ENCODE data around the gene PLA2G2D. TPM values are rescaled to one million over a fixed set of nuclear protein-coding genes. Genes with fewer than 3 reads are reported as not detected.

Gene PLA2G2D
- total RNA-seq, 1 experiment from 2014 or later: not detected

DNA sequence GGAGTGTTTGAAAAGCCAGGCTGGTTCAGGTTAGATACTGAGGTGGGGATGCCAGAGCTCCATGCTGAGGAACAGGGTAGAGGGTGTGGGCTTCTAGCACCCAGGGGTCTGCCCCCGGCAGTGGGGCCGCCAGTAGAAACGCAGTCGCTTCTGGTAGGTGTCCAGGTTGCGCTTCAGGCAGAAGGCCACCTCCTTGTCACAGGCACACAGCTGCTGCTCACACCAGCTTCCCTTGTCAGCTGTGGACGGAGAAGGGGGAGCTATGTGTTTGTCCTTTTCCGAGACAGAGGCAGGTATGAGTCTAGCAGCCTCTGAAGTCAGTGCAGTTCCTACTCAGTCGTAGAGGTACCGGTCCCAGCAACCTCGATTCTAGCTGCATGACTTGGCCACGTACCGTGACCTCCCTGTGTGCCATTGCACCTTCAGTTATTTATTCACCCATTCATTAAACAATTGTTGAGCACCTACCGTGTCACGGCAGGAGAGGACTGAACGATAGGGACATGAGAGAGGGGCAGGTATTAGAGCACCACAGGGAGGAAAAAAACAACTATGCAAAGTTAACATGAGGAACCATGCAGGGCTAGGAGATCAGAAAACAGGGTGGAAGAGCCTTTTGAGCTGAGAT is 5.2 kb downstream of the PLA2G2D start:
- ChIA-PET POLR2A (no interaction called here), CTCF (interaction anchor here (0.8 to 1.5 kb wide), 2 partner anchors 13 to 17 kb away, joined by 3 read pairs; no protein-coding TSS in a partner anchor)
- DNase-seq (ENCODE audit: unreplicated experiment): no peak
- peaks cover 9% of the 10 kb centered on the region for H3K4me1 Mint-ChIP-seq (ENCODE audit: insufficient read depth, unreplicated experiment)
- no peak overlapping the region for H3K27ac Mint-ChIP-seq (ENCODE audit: low read depth, unreplicated experiment)
- no TSS peak for BruUV-seq (replicated peaks)
- TF ChIP-seq, protein P1, sequence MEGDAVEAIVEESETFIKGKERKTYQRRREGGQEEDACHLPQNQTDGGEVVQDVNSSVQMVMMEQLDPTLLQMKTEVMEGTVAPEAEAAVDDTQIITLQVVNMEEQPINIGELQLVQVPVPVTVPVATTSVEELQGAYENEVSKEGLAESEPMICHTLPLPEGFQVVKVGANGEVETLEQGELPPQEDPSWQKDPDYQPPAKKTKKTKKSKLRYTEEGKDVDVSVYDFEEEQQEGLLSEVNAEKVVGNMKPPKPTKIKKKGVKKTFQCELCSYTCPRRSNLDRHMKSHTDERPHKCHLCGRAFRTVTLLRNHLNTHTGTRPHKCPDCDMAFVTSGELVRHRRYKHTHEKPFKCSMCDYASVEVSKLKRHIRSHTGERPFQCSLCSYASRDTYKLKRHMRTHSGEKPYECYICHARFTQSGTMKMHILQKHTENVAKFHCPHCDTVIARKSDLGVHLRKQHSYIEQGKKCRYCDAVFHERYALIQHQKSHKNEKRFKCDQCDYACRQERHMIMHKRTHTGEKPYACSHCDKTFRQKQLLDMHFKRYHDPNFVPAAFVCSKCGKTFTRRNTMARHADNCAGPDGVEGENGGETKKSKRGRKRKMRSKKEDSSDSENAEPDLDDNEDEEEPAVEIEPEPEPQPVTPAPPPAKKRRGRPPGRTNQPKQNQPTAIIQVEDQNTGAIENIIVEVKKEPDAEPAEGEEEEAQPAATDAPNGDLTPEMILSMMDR (IDR thresholded peaks at IDR 0.05; ENCODE audit: unreplicated experiment): no peak
- no peak overlapping the region for H3K4me3 Mint-ChIP-seq (ENCODE audit: unreplicated experiment)
- H3K9me3 Mint-ChIP-seq (ENCODE audit: unreplicated experiment): no peaks in the 10 kb centered on the region
- intact Hi-C loops (cut with micrococcal nuclease): no loop called here
- peaks cover 22% of the 10 kb centered on the region for H3K27me3 Mint-ChIP-seq (ENCODE audit: insufficient read depth, unreplicated experiment)
- H3K36me3 Mint-ChIP-seq (ENCODE audit: insufficient read depth, unreplicated experiment): no peaks in the 10 kb centered on the region

DNA sequence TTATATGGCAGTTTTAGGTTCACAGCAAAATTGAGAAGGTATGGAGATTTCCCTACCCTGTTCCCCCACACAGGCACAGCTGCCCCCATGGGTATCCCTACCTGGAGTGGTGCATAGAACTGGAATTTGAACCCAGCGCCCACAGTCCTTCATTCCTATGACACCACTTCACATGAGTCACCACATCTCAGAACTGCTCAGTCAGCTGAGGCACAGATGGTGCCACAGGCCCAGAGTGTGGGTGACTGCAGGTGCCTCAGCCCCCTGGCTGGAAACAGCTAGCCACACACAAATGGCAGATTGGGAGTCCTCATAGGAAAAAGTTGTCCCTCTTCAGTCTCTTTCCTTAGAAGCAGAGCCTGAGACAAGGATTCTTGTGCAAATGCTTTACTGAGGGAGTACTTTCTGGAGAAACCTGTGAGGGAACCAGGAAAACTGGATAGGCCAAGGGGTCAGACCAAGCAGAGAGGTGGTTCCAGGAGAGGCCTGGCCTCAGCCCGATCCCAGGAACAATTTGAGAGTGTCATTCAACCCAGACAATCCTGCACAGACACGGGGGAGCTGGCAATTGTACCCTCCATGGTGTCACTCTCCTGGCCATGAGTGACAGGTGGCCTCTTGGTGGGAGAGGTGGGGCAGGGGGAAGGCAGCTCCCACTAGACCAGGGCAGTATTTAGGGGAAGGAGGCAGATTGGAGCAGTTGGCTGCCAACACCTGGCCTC is 6.9 kb downstream of the PLA2G2D start:
- no peak for DNase-seq (ENCODE audit: unreplicated experiment)
- peaks cover 17% of the 10 kb centered on the region for H3K27me3 Mint-ChIP-seq (ENCODE audit: insufficient read depth, unreplicated experiment)
- TF ChIP-seq, protein P1 (IDR thresholded peaks at IDR 0.05; ENCODE audit: unreplicated experiment): no peak
- no peaks in the 10 kb centered on the region for H3K36me3 Mint-ChIP-seq (ENCODE audit: insufficient read depth, unreplicated experiment)
- no peaks in the 10 kb centered on the region for H3K9me3 Mint-ChIP-seq (ENCODE audit: unreplicated experiment)
- BruUV-seq (replicated peaks): no TSS peak
- intact Hi-C loops (cut with micrococcal nuclease): no loop called here
- no peak overlapping the region for H3K27ac Mint-ChIP-seq (ENCODE audit: low read depth, unreplicated experiment)
- H3K4me3 Mint-ChIP-seq (ENCODE audit: unreplicated experiment): no peak overlapping the region
- POLR2A ChIA-PET: no interaction called here
- H3K4me1 Mint-ChIP-seq (ENCODE audit: insufficient read depth, unreplicated experiment): peaks cover 9% of the 10 kb centered on the region
- CTCF ChIA-PET: interaction anchor here (1.0 kb wide), 1 partner anchor 14 kb away, joined by 3 read pairs; no protein-coding TSS in a partner anchor

DNA sequence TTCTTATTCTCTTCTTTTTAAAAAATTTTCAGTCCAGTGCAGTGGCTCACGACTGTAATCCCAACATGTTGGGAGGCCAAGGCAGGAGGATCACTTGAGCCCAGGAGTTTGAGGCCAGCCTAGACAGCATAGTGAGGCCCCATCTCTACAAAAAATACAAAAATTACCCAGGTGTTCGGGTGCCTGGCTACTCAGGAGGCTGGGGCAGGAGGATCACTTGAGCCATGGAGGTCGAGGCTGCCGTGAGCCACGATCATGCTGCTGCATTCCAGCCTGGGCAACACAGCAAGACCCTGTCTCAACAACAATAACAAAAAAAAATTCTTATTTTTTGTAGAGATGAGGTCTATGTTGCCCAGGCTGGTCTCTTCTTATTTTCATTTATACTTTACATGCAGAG is 7.9 kb downstream of the PLA2G2D start:
- peaks cover 9% of the 10 kb centered on the region for H3K4me1 Mint-ChIP-seq (ENCODE audit: insufficient read depth, unreplicated experiment)
- TF ChIP-seq, protein P1 (IDR thresholded peaks at IDR 0.05; ENCODE audit: unreplicated experiment): no peak
- no peak overlapping the region for H3K4me3 Mint-ChIP-seq (ENCODE audit: unreplicated experiment)
- peaks cover 7% of the 10 kb centered on the region for H3K27me3 Mint-ChIP-seq (ENCODE audit: insufficient read depth, unreplicated experiment)
- no peak for DNase-seq (ENCODE audit: unreplicated experiment)
- H3K36me3 Mint-ChIP-seq (ENCODE audit: insufficient read depth, unreplicated experiment): no peaks in the 10 kb centered on the region
- ChIA-PET CTCF (interaction anchor here (1.3 to 1.9 kb wide), 2 partner anchors 41 to 383 kb away, joined by 3 to 5 read pairs; no protein-coding TSS in a partner anchor), POLR2A (interaction anchor here (1.1 kb wide), 1 partner anchor 13 kb away, joined by 6 read pairs; no protein-coding TSS in a partner anchor)
- H3K9me3 Mint-ChIP-seq (ENCODE audit: unreplicated experiment): no peaks in the 10 kb centered on the region
- no peak overlapping the region for H3K27ac Mint-ChIP-seq (ENCODE audit: low read depth, unreplicated experiment)
- intact Hi-C loops (cut with micrococcal nuclease): no loop called here
- no TSS peak for BruUV-seq (replicated peaks)

DNA sequence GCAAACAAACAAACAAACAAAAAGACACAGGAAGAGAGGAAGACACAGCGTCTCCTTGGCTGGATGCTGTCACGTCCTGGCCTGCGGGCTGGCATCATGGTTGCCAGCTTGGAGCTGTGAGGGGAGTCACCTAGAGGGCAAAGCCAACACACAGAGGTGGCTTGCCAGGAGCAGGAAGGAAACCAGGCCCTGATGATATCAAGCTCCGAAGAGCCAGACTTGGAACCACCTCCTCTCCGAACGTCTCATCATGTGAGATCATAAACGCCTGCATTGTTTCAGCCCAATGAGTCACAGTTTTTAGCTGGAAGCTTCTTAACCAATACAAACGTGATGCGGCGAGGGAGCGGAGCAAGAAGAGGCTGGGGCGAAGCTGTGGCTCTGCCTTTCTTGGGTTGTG is 8.7 kb downstream of the PLA2G2D start:
- ChIA-PET CTCF (interaction anchor here (0.6 to 1.9 kb wide), 3 partner anchors 9 to 384 kb away, joined by 3 to 5 read pairs (median 3); no protein-coding TSS in a partner anchor), POLR2A (interaction anchor here (1.1 kb wide), 1 partner anchor 14 kb away, joined by 6 read pairs; no protein-coding TSS in a partner anchor)
- H3K36me3 Mint-ChIP-seq (ENCODE audit: insufficient read depth, unreplicated experiment): no peaks in the 10 kb centered on the region
- intact Hi-C loops (cut with micrococcal nuclease): no loop called here
- no peak overlapping the region for H3K4me3 Mint-ChIP-seq (ENCODE audit: unreplicated experiment)
- peak; percentile 90 for DNase-seq (ENCODE audit: unreplicated experiment)
- no TSS peak for BruUV-seq (replicated peaks)
- TF ChIP-seq, protein P1 (IDR thresholded peaks at IDR 0.05; ENCODE audit: unreplicated experiment): no peak
- H3K27me3 Mint-ChIP-seq (ENCODE audit: insufficient read depth, unreplicated experiment): no peaks in the 10 kb centered on the region
- H3K9me3 Mint-ChIP-seq (ENCODE audit: unreplicated experiment): no peaks in the 10 kb centered on the region
- peaks cover 9% of the 10 kb centered on the region for H3K4me1 Mint-ChIP-seq (ENCODE audit: insufficient read depth, unreplicated experiment)
- peak overlapping the region; percentile 91 for H3K27ac Mint-ChIP-seq (ENCODE audit: low read depth, unreplicated experiment)

Measured in MCF 10A (cell line).